BE2C (cell line): ENCODE results near the gene SMAD3.

Experiments
- DNase-seq: peaks from one replicate; pipeline ENCODE4 v3.0.0-alpha.2; 2020
- H3K27me3 ChIP-seq: fragments of 250-450 bp; sonication (Bioruptor Pico); 2 replicates; pipeline ENCODE4 v1.5.1; 2020; ENCODE audit warnings: mild to moderate bottlenecking
- H3K36me3 ChIP-seq: fragments of 250-450 bp; sonication (Bioruptor Pico); 2 replicates; pipeline ENCODE4 v1.5.1; 2020; ENCODE audit warnings: mild to moderate bottlenecking
- H3K4me1 ChIP-seq: fragments of 250-450 bp; sonication (Bioruptor Pico); 2 replicates; pipeline ENCODE4 v1.5.1; 2020
- H3K4me3 ChIP-seq: 2 replicates; pipeline ENCODE4 v1.5.1; 2011; ENCODE audit warnings: low read depth, low read length
- H3K9me3 ChIP-seq: fragments of 250-450 bp; sonication (Bioruptor Pico); 2 replicates; pipeline ENCODE4 v1.5.1; 2020
- CTCF ChIP-seq: IDR thresholded peaks from 2 replicates; pipeline ENCODE4 v1.5.1; 2012; ENCODE audit warnings: mild to moderate bottlenecking, low read depth, low read length

Gene SMAD3

GRCh38 chr15:67177752-67178151 lies 112.3 kb downstream of the SMAD3 start:
- H3K27me3 ChIP-seq: no peaks in the 10 kb centered on the region
- H3K4me1 ChIP-seq: peaks cover 4% of the 10 kb centered on the region
- no peak for DNase-seq
- no peak overlapping the region for H3K4me3 ChIP-seq
- H3K36me3 ChIP-seq: no peaks in the 10 kb centered on the region
- no peak for TF ChIP-seq CTCF
- no peaks in the 10 kb centered on the region for H3K9me3 ChIP-seq

- H3K9me3 ChIP-seq: no peaks in the 10 kb centered on the region
- H3K36me3 ChIP-seq: no peaks in the 10 kb centered on the region
- no peak overlapping the region for H3K4me3 ChIP-seq
- TF ChIP-seq CTCF: no peak
- DNase-seq: no peak
- H3K4me1 ChIP-seq: peaks cover 4% of the 10 kb centered on the region
- no peaks in the 10 kb centered on the region for H3K27me3 ChIP-seq
Observed at GRCh38 chr15:67178569-67179210, 113.3 kb downstream of the SMAD3 start.

- Histone ChIP-seq H3K4me3 (no peak overlapping the region), H3K36me3 (no peaks in the 10 kb centered on the region), H3K9me3 (no peaks in the 10 kb centered on the region), H3K4me1 (peaks cover 4% of the 10 kb centered on the region), H3K27me3 (no peaks in the 10 kb centered on the region)
- no peak for DNase-seq
- TF ChIP-seq CTCF: no peak
Observed at GRCh38 chr15:67179411-67179995, 114.1 kb downstream of the SMAD3 start.

- no peaks in the 10 kb centered on the region for H3K27me3 ChIP-seq
- H3K4me1 ChIP-seq: peaks cover 4% of the 10 kb centered on the region
- DNase-seq: no peak
- H3K9me3 ChIP-seq: no peaks in the 10 kb centered on the region
- no peaks in the 10 kb centered on the region for H3K36me3 ChIP-seq
- H3K4me3 ChIP-seq: no peak overlapping the region
- no peak for TF ChIP-seq CTCF
Observed at GRCh38 chr15:67180035-67180434, 114.6 kb downstream of the SMAD3 start.

- peak; percentile 28 for TF ChIP-seq CTCF
- DNase-seq: no peak
- Histone ChIP-seq H3K27me3 (no peaks in the 10 kb centered on the region), H3K36me3 (no peaks in the 10 kb centered on the region), H3K9me3 (no peaks in the 10 kb centered on the region), H3K4me1 (peaks cover 4% of the 10 kb centered on the region), H3K4me3 (no peak overlapping the region)
Observed at GRCh38 chr15:67180514-67181191, 115.3 kb downstream of the SMAD3 start.

- TF ChIP-seq CTCF: no peak
- H3K27me3 ChIP-seq: no peaks in the 10 kb centered on the region
- H3K36me3 ChIP-seq: no peaks in the 10 kb centered on the region
- no peaks in the 10 kb centered on the region for H3K9me3 ChIP-seq
- H3K4me1 ChIP-seq: peaks cover 4% of the 10 kb centered on the region
- no peak for DNase-seq
- no peak overlapping the region for H3K4me3 ChIP-seq
Observed at GRCh38 chr15:67181221-67181639, 115.8 kb downstream of the SMAD3 start.
